GM18861 (cell line): Measurements from ENCODE around the gene PRR9.
"Not testable (repeated sequence)": the region's sequence is repeated elsewhere in the genome, so short reads cannot be mapped to it uniquely, and the experiment has no call there.

Experiments used
- ATAC-seq: cut with Tn5 transposase; IDR thresholded peaks from one replicate; pipeline ENCODE4 v1.9.1; 2021; ENCODE audit not compliant: unreplicated experiment

PRR9 gene

DNA sequence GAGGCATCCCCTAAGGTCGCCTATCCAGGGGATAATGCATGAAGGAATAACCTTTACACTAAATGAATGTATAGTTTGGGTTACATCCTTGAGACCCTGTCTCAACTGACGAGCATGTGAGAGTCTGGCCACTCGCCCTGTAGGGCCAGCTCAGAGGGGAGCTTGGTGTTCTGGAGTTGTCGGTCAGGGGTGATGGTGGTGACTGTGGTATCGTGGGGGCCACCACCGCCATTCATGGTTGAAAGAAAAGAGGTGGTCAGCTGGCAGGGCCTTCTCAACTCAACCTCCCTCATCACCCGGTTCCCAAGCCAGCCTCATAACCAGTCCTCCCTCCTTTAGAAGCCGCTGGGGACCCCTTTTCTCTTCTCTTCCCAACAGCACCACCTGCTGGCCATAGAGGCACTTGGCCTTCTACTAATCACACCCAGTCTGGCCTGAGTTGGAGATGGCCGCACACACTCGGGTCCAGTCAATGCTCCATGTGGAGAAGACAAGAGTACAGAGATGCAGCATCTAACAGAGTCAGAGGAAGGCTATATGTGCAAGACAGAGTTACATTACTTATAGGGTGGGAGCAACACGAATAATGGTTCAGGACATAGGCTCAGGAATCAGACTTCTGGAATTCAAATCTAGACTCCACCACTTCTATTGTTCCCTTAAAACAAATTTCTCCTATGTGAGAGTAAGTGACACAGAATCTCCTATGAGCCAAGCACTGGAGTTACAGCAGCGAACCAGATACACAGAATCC is 11.9 kb downstream of the PRR9 start:
- ATAC-seq = not testable (repeated sequence)

DNA sequence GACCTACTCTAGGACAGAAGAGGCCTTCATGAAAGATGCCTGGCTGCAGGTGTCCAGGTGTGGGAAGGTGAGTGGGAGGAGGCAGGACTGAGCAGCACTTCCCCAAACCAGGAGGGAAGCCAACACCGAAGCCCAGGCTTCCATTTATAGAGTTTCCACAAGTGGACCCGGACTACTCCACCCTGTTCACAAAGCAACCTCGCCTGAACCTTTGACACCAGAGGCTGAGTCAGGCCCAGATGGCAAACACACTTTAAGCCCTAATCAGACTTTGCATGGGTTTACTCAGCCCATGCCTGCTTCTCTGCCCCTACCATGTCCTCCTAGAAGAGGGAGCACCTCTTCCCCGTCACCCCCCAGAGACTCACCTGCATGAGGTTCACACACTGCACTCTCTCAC is 14.0 kb downstream of the PRR9 start:
- ATAC-seq = no peak

GRCh38 chr1:153231785-153232184 is 14.4 kb downstream of the PRR9 start:
- no peak for ATAC-seq

DNA sequence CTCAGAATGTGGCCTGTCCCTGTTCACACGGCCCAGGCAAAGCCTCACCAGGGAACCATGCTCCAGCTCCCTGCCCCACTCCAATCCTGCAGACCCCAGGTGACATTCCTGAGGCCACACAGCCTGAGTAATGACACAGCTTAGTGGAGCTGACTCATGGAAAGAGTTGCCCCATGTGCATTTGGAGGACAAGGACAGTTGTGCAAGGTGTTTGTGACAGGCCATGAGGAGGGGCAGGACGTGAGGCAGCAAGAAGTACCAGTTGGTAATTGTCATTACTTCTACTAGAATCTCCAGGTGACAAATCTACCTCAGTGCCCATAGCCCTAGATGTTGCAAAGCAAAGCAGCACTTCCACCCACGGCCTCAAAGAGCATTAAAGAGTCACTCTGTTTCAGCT is 15.2 kb downstream of the PRR9 start:
- no peak for ATAC-seq

- ATAC-seq = no peak
These were observed 16.1 kb downstream of the PRR9 start for GRCh38 chr1:153233448-153233847.

DNA sequence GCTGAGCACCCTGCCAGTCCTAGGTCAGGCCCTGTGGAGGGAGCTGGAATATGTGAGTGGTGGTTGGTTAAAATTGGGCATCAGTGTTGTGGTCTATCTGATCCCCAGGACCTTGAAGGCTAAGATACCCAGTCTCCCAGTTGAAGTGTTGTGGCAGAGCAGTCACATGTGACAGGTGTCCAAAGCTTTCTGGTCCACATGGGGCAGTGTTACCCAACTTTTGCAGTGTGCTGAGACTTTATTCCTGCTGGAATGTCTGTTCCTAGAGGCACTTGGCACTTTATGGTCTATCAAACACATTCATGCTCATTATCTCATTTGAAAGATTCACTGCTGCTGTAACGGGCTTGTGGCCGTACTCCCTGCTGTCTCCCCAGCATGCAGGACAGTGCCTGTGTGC is 21.1 kb downstream of the PRR9 start:
- no peak for ATAC-seq

DNA sequence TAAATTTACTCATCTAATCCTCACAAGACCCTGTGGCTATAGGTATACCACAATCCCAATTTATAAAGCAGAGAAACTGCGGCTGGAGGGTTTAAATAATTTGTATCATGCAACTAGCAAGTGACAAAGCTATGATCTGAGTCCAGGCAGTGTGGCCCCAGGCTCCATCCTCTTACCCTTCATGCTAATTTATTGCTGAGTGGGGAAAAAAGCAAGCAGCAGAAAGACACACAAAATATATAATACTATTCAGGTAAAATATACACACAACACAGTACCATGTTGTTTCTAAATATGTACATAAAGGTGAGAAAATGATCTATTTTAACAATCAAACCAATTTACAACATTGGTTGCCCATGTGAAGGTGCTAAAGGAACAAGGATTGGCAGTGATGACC is 24.8 kb downstream of the PRR9 start:
- no peak for ATAC-seq

GRCh38 chr1:153245466-153245865 is 28.1 kb downstream of the PRR9 start:
- no peak for ATAC-seq

- no peak for ATAC-seq
These were observed 28.6 kb downstream of the PRR9 start for GRCh38 chr1:153246018-153246417.

- ATAC-seq = no peak
These were observed 29.4 kb downstream of the PRR9 start for GRCh38 chr1:153246825-153247224.

DNA sequence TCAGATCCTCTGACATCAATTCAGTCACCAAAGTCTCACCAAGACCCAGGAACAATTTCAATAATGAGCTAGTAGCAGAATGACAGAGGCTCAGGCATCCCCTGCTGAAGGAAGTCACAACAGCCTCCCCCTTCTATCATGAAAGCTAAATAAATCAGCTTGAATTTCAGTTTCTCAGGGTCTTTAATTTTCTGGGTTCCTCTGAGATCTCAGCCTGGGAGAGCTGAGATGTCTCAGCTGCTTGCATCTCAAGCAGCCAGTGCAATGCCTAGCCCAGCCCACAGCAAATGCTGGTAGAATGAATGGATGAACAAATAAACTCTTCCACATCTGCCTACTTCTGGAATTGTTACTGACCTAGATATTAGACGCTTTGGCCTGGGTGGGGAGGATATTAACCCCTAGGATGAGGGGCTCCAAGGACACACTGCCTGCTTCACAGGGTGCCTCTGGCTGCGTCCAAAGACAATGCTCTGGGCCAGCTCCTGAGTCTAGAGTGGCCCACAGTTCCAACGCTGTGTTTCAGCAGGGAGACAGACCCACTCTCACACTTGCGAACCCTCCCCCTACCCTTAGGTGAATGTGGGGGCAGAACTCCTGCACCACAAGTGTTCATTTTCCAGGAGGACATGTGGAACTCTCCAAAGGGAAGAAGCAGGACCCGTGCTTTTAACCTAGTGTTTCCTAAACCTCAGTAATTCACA is 30.9 kb downstream of the PRR9 start:
- ATAC-seq = no peak

GRCh38 chr1:153250166-153250565 is 32.8 kb downstream of the PRR9 start:
- no peak for ATAC-seq

DNA sequence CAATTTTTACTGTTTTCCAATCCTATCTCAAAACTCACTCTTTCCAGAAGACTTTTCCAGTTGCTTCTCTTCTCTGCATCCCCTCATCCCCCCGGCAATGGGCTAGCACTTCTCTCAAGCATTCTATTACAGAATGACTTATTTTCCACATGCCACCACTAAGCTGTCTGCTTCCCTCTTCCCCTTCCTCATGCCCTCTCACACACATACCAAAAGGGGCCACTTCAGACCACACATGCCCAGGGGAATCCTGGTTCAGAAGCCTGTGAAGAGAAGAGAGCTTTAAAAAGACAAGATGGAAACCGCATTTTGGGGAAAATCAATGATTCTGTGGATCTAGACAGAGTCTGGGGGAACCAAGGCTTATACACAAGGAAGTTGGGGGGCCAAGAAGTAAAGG is 33.7 kb downstream of the PRR9 start:
- no peak for ATAC-seq

DNA sequence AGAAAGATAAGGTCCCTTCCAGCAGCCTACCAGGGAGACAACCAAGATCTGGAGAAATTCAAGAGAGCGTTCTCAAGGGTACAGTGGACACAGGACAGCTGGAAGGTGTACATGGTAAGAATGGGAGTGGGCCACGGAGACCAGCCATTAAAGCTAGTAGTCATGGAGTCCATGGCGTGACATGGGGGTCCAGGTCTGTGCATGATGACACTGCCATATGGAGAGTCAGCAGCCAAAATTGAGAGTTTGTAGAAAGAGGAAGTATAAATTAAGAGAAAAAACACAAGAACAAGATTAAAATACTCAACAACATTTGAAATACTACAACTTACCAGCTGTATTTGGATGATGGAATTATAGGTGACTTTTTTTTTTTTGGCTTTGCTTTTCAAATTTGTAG is 34.2 kb downstream of the PRR9 start:
- no peak for ATAC-seq

DNA sequence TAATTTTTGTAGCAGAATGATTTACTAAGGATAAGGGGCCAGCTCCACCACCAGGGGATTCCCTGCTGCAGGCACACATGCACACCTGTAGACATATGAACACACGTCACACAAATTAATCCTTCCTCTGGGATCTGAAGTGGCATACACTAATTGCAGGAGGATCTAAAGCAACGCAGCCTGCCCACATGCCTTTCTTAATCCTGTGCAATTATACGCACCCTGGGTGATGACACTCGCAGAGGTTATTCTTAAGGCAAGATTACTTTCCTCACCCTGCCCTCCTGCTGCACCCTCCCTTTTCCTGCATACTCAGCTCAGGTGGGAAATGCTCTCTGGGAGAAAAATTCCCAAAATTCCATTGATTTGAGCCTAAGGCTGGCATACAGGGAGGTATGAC is 34.6 kb downstream of the PRR9 start:
- ATAC-seq = no peak

- no peak for ATAC-seq
These were observed 35.7 kb downstream of the PRR9 start for GRCh38 chr1:153253076-153253475.

DNA sequence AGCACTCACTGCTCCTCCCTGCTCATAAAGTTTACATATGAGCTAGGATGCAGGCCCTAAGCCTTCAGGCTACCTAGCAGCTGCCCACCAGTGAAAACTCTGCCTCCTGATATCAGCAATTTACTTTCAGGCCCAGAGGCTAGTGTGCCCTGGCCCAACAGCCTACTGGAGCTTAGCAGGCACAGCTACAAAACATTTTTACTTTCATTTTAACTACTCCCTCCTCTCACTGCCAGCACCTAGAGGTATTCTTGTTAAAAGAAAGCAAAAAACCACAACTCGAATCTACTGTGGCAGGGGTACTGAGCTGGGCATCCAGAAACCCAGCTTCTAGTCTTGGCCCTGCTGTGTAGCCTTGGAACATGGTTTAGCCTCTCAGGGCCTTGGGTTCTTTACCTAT is 36.3 kb downstream of the PRR9 start:
- ATAC-seq = peak; percentile 64

GRCh38 chr1:153259387-153259786 is 42.0 kb downstream of the PRR9 start, which contains the start of gene LORICRIN:
Gene LORICRIN (plus strand): TSS chr1:153259687. CDS start chr1:153260950, 1,263 bp downstream.
- ATAC-seq = no peak

GRCh38 chr1:153260585-153261280 is 43.3 kb downstream of the PRR9 start:
- no peak for ATAC-seq

DNA sequence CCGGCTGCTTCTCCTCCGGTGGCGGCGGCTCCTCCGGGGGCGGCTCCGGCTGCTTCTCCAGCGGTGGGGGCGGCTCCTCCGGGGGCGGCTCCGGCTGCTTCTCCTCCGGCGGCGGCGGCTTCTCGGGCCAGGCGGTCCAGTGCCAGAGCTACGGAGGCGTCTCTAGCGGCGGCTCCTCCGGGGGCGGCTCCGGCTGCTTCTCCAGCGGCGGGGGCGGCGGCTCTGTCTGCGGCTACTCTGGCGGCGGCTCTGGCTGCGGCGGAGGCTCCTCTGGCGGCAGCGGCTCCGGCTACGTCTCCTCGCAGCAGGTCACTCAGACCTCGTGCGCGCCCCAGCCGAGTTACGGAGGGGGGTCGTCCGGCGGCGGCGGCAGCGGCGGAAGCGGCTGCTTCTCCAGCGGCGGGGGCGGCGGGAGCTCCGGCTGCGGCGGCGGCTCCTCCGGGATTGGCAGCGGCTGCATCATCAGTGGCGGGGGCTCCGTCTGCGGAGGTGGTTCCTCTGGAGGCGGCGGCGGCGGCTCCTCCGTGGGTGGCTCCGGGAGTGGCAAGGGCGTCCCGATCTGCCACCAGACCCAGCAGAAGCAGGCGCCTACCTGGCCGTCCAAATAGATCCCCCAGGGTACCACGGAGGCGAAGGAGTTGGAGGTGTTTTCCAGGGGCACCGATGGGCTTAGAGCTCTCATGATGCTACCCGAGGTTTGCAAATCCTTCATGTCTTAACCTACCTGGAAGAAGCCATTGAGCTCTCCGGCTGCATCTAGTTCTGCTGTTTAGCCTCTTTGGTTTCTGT is 44.1 kb downstream of the PRR9 start:
- ATAC-seq = no peak

- no peak for ATAC-seq
These were observed 44.6 kb downstream of the PRR9 start for GRCh38 chr1:153262070-153262366.
